K562 (cell line): ENCODE results near the gene UBE2H. TPM values are rescaled to one million over a fixed set of nuclear protein-coding genes. Genes with fewer than 3 reads are reported as not detected.

Experiments
- E2F5 ChIP-seq: sonication (generic); formaldehyde crosslinking; IDR thresholded peaks from 2 replicates; pipeline ENCODE4 v1.8.0; 2022; ENCODE audit warnings: mild to moderate bottlenecking, missing genetic modification reagents
- GATA2 ChIP-seq: sonication (generic); formaldehyde crosslinking; IDR thresholded peaks from 2 replicates; pipeline ENCODE4 v1.4.0; 2020; ENCODE audit warnings: mild to moderate bottlenecking, missing genetic modification reagents
- MED1 ChIP-seq: sonication (generic); formaldehyde crosslinking; IDR thresholded peaks from 2 replicates; pipeline ENCODE4 v1.8.1; 2023; ENCODE audit warnings: missing genetic modification reagents, borderline replicate concordance
- MEF2D ChIP-seq: conservative IDR thresholded peaks from 2 replicates; pipeline ENCODE4 v1.6.1; 2016; ENCODE audit warnings: low read depth, missing genetic modification characterization, missing compliant biosample characterization
- NUFIP1 ChIP-seq: fragments of 450-650 bp; IDR thresholded peaks from 2 replicates; pipeline ENCODE4 v1.6.1; 2018; ENCODE audit not compliant: partially characterized antibody
- PRPF4 ChIP-seq: fragments of 200-400 bp; formaldehyde crosslinking; IDR thresholded peaks from one replicate; pipeline ENCODE4 v1.6.1; 2017; ENCODE audit warnings: low read length, low read depth, mild to moderate bottlenecking; ENCODE audit not compliant: insufficient read depth, poor library complexity, severe bottlenecking
- RBFOX2 ChIP-seq: fragments of 200-400 bp; formaldehyde crosslinking; IDR thresholded peaks from 2 replicates; pipeline ENCODE4 v1.6.1; 2017; ENCODE audit warnings: low read depth, mild to moderate bottlenecking, low read length, moderate library complexity
- SIN3A ChIP-seq, 2 experiments: fragments of 150-350 bp in 1 of 2; IDR thresholded peaks; 2 replicates each; pipeline ENCODE4 v1.6.1; 2011 to 2016; ENCODE audit warnings: borderline replicate concordance in 2 of 2, low read depth in 2 of 2, low read length in 2 of 2, mild to moderate bottlenecking in 2 of 2, moderate library complexity in 2 of 2; ENCODE audit not compliant: control insufficient read depth in 1 of 2
- SMAD2 ChIP-seq: fragments of 150-350 bp; IDR thresholded peaks from 2 replicates; pipeline ENCODE4 v1.6.1; 2014; ENCODE audit warnings: low read depth, mild to moderate bottlenecking, low read length
- SP2 ChIP-seq: IDR thresholded peaks from 2 replicates; pipeline ENCODE4 v1.6.1; 2011; ENCODE audit warnings: mild to moderate bottlenecking, low read depth, low read length, moderate library complexity; ENCODE audit not compliant: poor library complexity, severe bottlenecking; ENCODE audit errors: extremely low read depth
- STAT5B ChIP-seq: fragments of 250-450 bp; sonication (Bioruptor Pico); IDR thresholded peaks from 2 replicates; pipeline ENCODE4 v1.8.0; 2021; ENCODE audit warnings: mild to moderate bottlenecking, inconsistent platforms
- TRIM28 ChIP-seq: fragments of 450-650 bp; IDR thresholded peaks from 2 replicates; pipeline ENCODE4 v1.6.1; 2017
- ZBTB26 ChIP-seq: fragments of 450-650 bp; formaldehyde crosslinking; IDR thresholded peaks from 2 replicates; pipeline ENCODE4 v1.4.0; 2022; ENCODE audit warnings: missing genetic modification characterization
- ZBTB40 ChIP-seq, 2 experiments: fragments of 450-650 bp in 1 of 2; sonication (generic) in 1 of 2; formaldehyde crosslinking in 1 of 2; IDR thresholded peaks; 2 replicates each; pipeline versions ENCODE4 v1.7.1 to v1.9.0; 2016 to 2022; ENCODE audit warnings: inconsistent platforms in 1 of 2, mild to moderate bottlenecking in 1 of 2, missing genetic modification reagents in 1 of 2
- ZNF217 ChIP-seq: sonication (generic); formaldehyde crosslinking; IDR thresholded peaks from 2 replicates; pipeline ENCODE4 v1.8.0; 2022; ENCODE audit warnings: mild to moderate bottlenecking, missing genetic modification reagents
- ZNF239 ChIP-seq: fragments of 250-450 bp; sonication (Bioruptor Pico); IDR thresholded peaks from 2 replicates; pipeline ENCODE4 v1.4.0; 2020; ENCODE audit warnings: mild to moderate bottlenecking
- polyA plus RNA-seq, 8 experiments: library from polyadenylated mRNA; depleted of rRNA in 4 of 8; stranded (reverse) in 5 of 8; unstranded in 3 of 8; fragments of >200 nt; fragmentation: Nextera tagmentation in 2 of 8; fragmentation: Illumina TruSeq in 1 of 8; extraction: Ambion mirVana in 2 of 8; extraction: Trizol in 1 of 8; gene quantifications; 2 replicates each; pipeline versions ENCODE4 v1.2.1 to v1.2.3, GENCODE V29; 2011 to 2014; ENCODE audit warnings: inconsistent platforms in 1 of 8, missing spikeins in 1 of 8
- total RNA-seq, 7 experiments: library from RNA; depleted of rRNA in 6 of 7; stranded (reverse); fragments of >200 nt in 6 of 7; fragmentation: Illumina TruSeq in 2 of 7; extraction: Trizol in 2 of 7; gene quantifications; 2 replicates each; pipeline versions ENCODE4 v1.2.1 to v1.2.3, GENCODE V29; 2011 to 2021; ENCODE audit warnings: low replicate concordance in 1 of 7

UBE2H gene
- total and polyA plus RNA-seq, 9 of the 15 experiments (the other 6 are each of a cell fraction or from before 2014, with no cell fraction given), result 6.3 to 33.0 (median 13.3) TPM

GRCh38 chr7:129949292-129950133 lies 3.2 kb downstream of the UBE2H start (continued):
- TF ChIP-seq RBFOX2, result peak; percentile 11; the same call in 1 of the 2 replicates
- TF ChIP-seq PRPF4, result no peak
- TF ChIP-seq SIN3A (IDR thresholded peaks at IDR 0.05; ENCODE audit: borderline replicate concordance in 2 of 2, control insufficient read depth in 1 of 2, low read depth in 2 of 2, low read length in 2 of 2), result no peak
- no peak for TF ChIP-seq SMAD2
- TF ChIP-seq MED1 (CRISPR knock-in tag), result no peak
- no peak for TF ChIP-seq SP2
- TF ChIP-seq GATA2, result peak; percentile 27; the same call in 1 of the 2 replicates
- TF ChIP-seq TRIM28, result no peak
- TF ChIP-seq ZNF239 (CRISPR knock-in tag), result no peak
- TF ChIP-seq ZNF217 (CRISPR knock-in tag), result no peak
- no peak for TF ChIP-seq ZBTB26 (CRISPR knock-in tag)
- TF ChIP-seq NUFIP1, result no peak
- no peak for TF ChIP-seq ZBTB40 (IDR thresholded peaks at IDR 0.05)
- TF ChIP-seq ZBTB40 (CRISPR knock-in tag; IDR thresholded peaks at IDR 0.05), result no peak
- no peak for TF ChIP-seq MEF2D (tag)
- TF ChIP-seq E2F5, result no peak
- no peak for TF ChIP-seq STAT5B (CRISPR knock-in tag)
